ENCODE results near the gene BCAR1.
A peak's percentile ranks its signal among the peaks of the same experiment; 100 is the strongest.
"Not testable (repeated sequence)": the region's sequence is repeated elsewhere in the genome, so short reads cannot be mapped to it uniquely, and the experiment has no call there.

Gene BCAR1

DNA sequence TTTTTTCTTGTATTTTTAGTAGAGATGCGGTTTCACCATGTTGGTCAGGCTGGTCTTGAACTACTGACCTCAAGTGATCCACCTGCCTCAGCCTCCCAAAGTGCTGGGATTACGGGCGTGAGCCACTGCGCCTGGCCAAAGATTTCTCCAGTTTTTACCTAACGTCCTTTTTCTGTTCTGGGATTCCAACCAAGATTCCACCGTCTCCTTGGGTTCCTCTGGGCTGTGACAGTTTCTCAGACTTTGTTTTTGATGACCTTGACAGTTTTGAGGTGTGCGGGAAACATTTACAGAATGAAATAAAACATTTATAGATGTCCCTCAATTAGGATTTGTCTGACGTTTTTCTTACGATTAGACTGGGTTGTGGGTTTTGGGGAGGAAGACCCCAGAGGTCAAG, 17.9 kb upstream of the BCAR1 start:
- DNase-seq, result not testable (repeated sequence)

DNA sequence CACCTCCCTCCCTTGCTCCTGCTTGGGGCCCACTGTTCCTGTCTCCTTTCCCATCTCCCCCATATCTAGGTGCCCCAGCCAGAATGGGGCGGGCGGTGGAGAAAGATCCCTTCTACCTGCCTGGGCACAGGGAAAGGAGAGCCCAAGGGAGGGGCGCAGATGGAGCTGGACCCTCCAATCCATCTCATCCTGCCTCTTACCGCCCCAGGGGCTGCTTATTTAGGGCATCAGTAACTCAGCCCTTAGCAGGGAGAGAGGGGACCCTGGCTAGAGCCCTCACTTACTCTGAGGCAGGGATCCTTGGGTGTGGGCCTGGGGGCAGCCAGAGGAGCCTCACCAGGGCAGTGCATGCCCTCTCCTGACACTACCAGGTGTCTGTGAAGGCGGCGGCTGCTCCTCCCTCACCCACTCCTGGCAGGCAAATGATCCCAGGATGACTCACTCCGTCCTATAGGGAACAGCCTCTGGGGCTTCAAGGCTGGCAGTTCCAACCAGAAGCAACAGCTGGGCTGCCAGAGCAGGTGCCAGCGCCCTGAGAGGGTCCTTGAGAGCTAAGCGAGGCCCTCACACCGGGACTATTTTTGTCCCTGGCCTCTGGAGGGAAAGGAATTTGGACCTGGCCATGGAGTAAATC, 16.3 kb upstream of the BCAR1 start:
- DNase-seq, result peak; percentile 67

DNA sequence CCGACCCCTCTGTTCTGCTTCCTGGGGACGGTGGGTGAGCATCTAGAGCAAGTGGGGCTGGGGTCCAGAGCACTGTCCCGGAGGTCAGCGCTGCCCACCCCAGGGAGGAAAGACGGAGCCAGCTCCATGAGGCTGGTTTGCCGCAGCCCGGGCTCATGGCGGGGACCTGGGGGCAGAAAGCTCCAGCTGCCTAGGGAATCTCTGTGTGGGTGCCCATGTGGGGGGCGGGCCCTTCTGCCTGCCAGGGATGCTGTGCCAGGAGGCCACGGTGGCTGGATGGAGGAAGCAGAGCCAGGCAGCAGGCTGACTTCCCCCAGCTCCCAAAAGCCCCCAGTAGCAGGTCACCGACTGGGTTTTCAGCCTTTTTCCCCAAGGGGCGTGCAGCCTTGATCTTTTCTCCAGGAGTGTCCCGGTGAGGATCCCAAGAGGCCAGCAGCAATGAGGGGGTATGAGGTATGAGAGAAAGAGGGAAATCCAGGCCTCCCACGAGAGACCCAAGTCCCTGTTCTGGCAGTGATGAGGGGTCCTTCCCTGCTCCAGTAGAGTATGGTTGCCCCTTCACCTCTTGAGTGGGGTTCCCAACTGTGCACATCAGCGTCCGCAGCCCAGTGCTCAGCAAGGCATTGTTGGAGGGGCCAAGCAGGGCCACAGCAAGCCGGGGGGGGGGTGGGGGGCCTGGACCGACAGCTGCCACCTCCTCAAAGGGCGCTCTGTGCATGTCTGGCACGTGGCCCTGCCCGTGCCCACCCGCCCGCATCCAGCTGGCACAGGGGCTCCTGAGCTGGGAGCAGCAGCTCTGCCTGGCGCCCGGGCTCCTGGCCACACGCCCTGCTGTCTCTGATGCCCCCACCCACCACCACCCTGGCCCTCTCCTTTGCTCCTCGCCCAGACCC, 15.6 kb upstream of the BCAR1 start:
- DNase-seq, result peak; percentile 65

DNA sequence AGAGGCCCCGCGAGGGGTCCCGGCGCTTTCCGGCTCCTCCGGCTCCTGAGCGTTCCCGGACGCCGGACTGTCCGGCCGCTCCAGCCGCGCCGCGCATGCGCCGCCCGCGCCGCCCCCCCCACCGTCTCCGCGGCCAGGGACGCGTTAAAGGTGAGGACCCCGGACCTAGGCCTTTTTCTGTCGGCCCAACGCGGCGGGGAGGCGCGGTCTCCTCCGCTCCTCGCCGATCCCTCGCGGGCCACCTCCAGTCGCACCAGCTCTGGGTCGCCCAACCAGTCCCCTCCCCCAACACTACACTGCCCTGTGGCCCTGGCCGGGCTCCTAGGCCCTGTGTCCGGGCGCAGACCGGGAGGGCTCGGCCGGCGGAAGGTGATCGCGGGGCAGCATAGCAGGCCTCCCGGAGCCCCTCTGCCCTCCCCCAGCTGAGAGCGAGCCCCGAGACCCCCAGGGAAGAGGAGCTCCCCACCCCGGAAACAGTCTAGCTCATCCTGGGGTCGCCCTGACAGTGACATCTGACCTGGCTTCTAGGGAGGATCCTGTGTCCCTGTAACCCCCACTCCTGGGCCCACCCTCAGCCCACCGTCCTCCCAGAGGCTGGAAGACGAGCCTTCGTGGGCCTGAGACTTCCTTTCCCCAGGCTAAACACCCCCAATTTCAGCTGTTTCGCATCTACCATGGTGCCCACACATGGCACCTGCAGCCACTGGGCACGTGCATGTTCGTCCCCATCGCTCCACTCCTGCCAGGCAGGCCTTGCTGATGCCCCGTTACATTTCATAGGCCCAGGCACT, 14.7 kb upstream of the BCAR1 start:
- DNase-seq, result peak; percentile 88

GRCh38 chr16:75264999-75265910, 13.8 kb upstream of the BCAR1 start:
- peak; percentile 63 for DNase-seq

GRCh38 chr16:75264457-75264998, 13.1 kb upstream of the BCAR1 start:
- peak; percentile 76 for DNase-seq

- no peak for DNase-seq
Observed at GRCh38 chr16:75263963-75264445, 12.6 kb upstream of the BCAR1 start.

- DNase-seq, result no peak
Observed at GRCh38 chr16:75263291-75263962, 12.0 kb upstream of the BCAR1 start.

GRCh38 chr16:75262800-75263127, 11.3 kb upstream of the BCAR1 start:
- DNase-seq, result no peak

GRCh38 chr16:75262104-75262799, 10.8 kb upstream of the BCAR1 start:
- no peak for DNase-seq

- no peak for DNase-seq
Observed at GRCh38 chr16:75261590-75262078, 10.2 kb upstream of the BCAR1 start.

GRCh38 chr16:75260851-75261589, 9.6 kb upstream of the BCAR1 start:
- no peak for DNase-seq

GRCh38 chr16:75258807-75259141, 7.3 kb upstream of the BCAR1 start:
- DNase-seq, result no peak

- no peak for DNase-seq
Observed at GRCh38 chr16:75257886-75258806, 6.7 kb upstream of the BCAR1 start.

GRCh38 chr16:75256696-75257343, 5.4 kb upstream of the BCAR1 start:
- DNase-seq, result peak; percentile 86

- DNase-seq, result no peak
Observed at GRCh38 chr16:75256059-75256571, 4.7 kb upstream of the BCAR1 start.

GRCh38 chr16:75254359-75254837, 3.0 kb upstream of the BCAR1 start:
- peak; percentile 57 for DNase-seq
